Measurements from ENCODE around the gene MB21D2.
A peak's percentile ranks its signal among the peaks of the same experiment; 100 is the strongest.

MB21D2 gene

GRCh38 chr3:192920411-192920810 is 2.8 kb upstream of the MB21D2 start:
- no peak for DNase-seq

GRCh38 chr3:192919901-192920300 is 2.2 kb upstream of the MB21D2 start:
- DNase-seq, result no peak

GRCh38 chr3:192918275-192918588 is 576 bp upstream of the MB21D2 start:
- DNase-seq, result no peak

DNA sequence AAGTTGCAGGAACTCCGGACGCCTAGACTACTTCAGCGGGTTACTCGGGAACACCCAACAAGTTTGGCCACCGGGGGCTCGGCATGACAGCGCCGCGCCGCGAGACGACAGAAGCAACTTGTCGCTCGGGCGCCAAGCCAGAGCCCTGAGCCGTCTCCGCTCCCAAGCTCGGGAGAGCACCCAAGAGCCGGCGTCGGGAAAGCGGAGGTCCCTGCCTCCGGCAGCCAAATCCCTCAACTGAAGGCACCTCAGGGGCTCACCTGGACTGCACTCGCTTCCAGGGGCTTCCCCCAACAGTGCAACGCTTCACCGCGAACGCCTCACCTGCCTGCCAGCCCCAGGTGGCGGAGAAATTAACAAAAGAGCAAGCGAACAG is 640 bp downstream of the MB21D2 start:
- DNase-seq, result peak; percentile 62

GRCh38 chr3:192916371-192917027 is 1.2 kb downstream of the MB21D2 start:
- DNase-seq, result no peak

GRCh38 chr3:192915722-192916121 is 1.9 kb downstream of the MB21D2 start:
- no peak for DNase-seq

- no peak for DNase-seq
These were observed 2.4 kb downstream of the MB21D2 start for GRCh38 chr3:192915304-192915703.

DNA sequence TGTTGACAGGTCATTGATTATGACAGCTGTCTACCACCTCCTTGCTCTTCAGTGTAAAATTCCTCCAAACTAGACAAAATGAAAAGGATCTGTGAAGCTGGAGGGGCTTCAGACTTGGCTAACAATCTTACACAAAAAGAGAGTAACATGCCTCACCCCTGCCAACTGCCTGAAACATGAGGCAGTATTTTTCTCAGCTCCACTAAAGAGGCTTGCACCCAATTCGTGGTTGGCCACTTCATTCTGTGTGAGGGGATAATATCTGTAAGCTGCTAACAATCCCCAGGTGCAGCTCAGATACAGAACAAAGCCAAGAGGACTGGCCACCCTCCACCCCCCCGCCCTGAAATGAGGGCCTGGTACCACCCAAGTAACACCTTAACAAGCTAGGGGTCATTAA is 2.8 kb downstream of the MB21D2 start:
- no peak for DNase-seq

- DNase-seq, result no peak
These were observed 4.1 kb downstream of the MB21D2 start for GRCh38 chr3:192913540-192913939.

GRCh38 chr3:192911293-192911692 is 6.4 kb downstream of the MB21D2 start:
- DNase-seq, result no peak

- DNase-seq, result no peak
These were observed 9.9 kb downstream of the MB21D2 start for GRCh38 chr3:192907784-192908183.

GRCh38 chr3:192906940-192907339 is 10.7 kb downstream of the MB21D2 start:
- no peak for DNase-seq

DNA sequence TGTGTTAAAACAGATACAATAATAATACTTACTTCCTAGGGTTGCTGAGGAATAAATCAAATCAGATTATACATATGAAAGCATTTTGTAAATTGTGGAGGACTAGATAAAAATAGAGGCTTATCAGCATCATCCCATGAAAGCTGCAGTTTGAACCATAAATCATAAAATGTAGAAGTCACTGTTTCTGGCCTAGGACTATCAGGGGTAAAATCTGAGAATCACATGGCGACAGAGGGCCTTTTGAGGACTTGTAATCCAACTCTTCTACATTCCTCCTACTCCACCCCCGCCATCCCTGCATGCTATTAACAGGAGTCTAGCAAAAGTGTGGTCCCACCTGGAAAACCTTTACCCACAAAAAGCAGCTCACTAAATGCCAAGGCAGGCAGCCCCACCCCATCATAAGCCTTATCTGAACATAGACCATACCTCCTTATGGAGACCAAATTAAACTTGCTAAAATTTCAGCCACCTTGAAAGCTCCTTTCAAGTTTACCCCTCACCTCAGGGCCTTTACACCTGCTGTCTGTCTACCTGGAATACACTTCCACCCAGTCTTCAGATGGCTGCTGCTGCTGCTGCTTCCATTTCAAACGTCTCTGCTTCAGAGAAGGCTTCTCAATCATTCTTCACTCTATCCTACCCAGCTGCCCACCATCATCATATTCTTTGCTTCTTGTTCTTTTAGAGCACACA is 11.5 kb downstream of the MB21D2 start:
- no peak for DNase-seq

GRCh38 chr3:192904632-192905289 is 12.9 kb downstream of the MB21D2 start:
- no peak for DNase-seq

DNA sequence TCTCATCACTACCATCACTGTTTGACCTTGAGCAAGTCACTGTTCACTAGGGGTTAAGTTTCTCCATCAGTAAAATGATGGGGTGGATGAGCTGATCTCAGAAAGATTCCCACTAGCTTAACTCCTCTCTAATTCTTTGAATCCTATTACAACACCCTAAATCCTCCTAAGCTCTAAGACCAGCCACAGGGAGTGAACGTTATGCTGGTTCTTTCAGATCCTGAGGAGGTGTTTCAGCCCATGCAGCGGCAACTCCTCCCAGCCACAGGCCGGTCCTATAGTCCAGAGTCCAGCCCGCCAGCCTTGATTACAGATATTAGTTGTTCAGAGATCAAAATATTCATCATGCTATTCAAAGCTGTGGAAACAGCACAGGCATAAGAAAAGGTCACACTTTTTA is 15.1 kb downstream of the MB21D2 start:
- DNase-seq, result no peak

DNA sequence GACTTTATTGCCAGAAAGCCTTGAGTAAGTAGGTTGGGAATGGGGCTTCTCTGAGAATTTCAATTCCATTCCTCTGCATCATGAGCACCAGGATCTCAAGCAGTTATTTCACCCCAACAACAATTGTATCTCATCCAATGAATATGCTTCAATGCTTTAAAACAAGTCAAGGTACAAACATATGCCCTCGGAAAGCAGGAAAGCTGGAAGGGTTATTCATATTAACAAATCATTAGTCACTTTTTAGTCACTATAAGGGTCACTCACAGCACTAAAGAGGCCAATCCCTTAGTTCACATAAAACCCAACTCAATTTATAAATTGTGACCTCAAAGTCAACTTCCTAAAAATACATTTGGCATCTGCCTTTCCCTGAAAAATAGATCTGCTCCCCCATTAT is 16.2 kb downstream of the MB21D2 start:
- no peak for DNase-seq

DNA sequence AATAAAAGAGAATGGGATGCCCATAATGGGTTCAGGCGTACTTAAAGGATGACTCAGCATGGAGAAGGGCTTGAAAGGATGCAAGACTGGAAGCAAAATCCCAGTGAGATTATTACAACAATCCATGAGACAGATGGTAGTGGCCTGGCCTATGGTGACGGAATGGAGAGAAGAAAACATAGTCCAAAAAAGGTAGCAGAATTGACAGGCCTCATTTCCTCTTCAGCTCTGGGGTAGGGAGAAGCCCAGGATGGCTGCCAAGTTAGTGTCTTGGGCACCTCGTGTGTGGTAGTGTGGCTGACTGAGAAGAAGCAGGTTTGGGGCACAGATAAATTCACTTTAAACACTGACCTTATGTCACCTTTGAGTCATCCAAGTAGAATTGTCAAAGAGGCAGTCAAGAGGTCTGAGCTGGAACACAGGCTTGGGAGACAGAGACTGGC is 18.1 kb downstream of the MB21D2 start:
- DNase-seq, result no peak

DNA sequence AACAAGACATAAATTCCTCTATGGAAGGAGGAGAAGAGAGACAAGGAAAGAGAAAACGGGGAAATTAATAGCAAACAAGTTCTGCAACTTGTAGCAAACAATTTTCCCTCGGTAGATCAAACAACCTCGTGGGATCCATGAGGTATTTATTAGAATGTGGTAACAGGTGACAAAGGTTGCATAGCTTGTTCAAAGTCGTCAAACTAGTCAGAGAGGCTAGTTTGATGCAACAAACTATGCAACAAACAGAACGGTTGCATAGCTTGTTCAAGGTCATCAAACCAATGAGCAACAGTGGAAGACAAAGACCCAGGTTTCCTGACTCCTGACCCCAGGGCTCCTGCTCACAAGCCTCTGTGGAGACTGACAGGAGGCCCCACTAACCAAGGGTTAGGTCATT is 20.7 kb downstream of the MB21D2 start:
- no peak for DNase-seq

DNA sequence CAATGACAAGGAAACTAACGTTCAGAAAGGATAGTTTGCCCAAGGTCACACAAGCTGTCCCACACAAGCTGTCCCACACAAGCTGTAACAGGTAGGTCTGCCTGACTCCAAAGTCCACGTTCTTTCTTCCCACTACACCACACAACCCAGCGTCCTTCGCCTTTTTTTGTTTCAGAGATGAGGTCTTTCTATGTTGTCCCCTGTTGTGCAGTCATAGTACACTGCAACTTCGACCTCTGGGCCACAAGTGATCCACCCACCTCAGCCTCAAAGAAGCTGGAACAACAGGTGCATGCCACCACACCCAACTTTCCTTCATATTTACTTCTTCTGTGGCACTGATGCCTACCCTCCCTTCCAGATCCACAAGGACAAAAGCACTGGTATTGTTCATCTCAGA is 21.4 kb downstream of the MB21D2 start:
- no peak for DNase-seq

GRCh38 chr3:192894676-192895075 is 23.0 kb downstream of the MB21D2 start:
- no peak for DNase-seq

GRCh38 chr3:192892981-192893700 is 24.5 kb downstream of the MB21D2 start:
- peak; percentile 64 for DNase-seq

GRCh38 chr3:192890347-192891335 is 27.0 kb downstream of the MB21D2 start:
- no peak for DNase-seq

- no peak for DNase-seq
These were observed 28.0 kb downstream of the MB21D2 start for GRCh38 chr3:192889679-192890078.

Measured in activated CD8-positive, alpha-beta memory T cell treated with anti-CD3 and anti-CD28 coated beads for 24 hours (primary cell).